GM23248 (cell line): ENCODE data around the gene GOLGA6B. TPM values are rescaled to one million over a fixed set of nuclear protein-coding genes. Genes with fewer than 3 reads are reported as not detected.

ENCODE experiments used
- DNase-seq: peaks from one replicate; pipeline ENCODE4 v3.0.0-alpha.2; 2015
- H2AFZ ChIP-seq: fragments of 200-600 bp; sonication (generic); 2 replicates; pipeline ENCODE4 v1.6.1; 2016; ENCODE audit warnings: antibody characterized with exemption
- H3F3A ChIP-seq: fragments of 200-600 bp; sonication (generic); 2 replicates; pipeline ENCODE4 v1.6.1; 2016; ENCODE audit warnings: mild to moderate bottlenecking, antibody characterized with exemption, mixed run types; ENCODE audit not compliant: insufficient read depth
- H3K27ac ChIP-seq: fragments of 200-600 bp; sonication (generic); 2 replicates; pipeline ENCODE4 v1.5.1; 2016; ENCODE audit warnings: mild to moderate bottlenecking
- H3K27me3 ChIP-seq: fragments of 200-600 bp; sonication (generic); replicated peaks from 2 replicates; pipeline ENCODE4 v1.6.1; 2016; ENCODE audit warnings: mild to moderate bottlenecking; ENCODE audit not compliant: insufficient read depth
- H3K36me3 ChIP-seq: fragments of 200-600 bp; sonication (generic); 2 replicates; pipeline ENCODE4 v1.6.1; 2016; ENCODE audit warnings: low read depth, mild to moderate bottlenecking
- H3K4me1 ChIP-seq: fragments of 200-600 bp; sonication (generic); 2 replicates; pipeline ENCODE4 v1.6.1; 2016; ENCODE audit warnings: mild to moderate bottlenecking; ENCODE audit not compliant: insufficient read depth
- H3K4me2 ChIP-seq: fragments of 200-600 bp; sonication (generic); one replicate; pipeline ENCODE4 v1.6.1; 2016; ENCODE audit warnings: mild to moderate bottlenecking; ENCODE audit not compliant: unreplicated experiment
- H3K4me3 ChIP-seq: fragments of 200-600 bp; sonication (generic); 2 replicates; pipeline ENCODE4 v1.5.1; 2016; ENCODE audit warnings: mild to moderate bottlenecking
- H3K79me2 ChIP-seq: fragments of 200-600 bp; sonication (generic); 2 replicates; pipeline ENCODE4 v1.6.1; 2016; ENCODE audit warnings: mild to moderate bottlenecking; ENCODE audit not compliant: insufficient read depth
- H3K9ac ChIP-seq: fragments of 200-600 bp; sonication (generic); 2 replicates; pipeline ENCODE4 v1.6.1; 2016; ENCODE audit warnings: mild to moderate bottlenecking
- H3K9me2 ChIP-seq: fragments of 200-600 bp; sonication (generic); 2 replicates; pipeline ENCODE4 v1.6.1; 2016; ENCODE audit warnings: mixed run types, mild to moderate bottlenecking, moderate library complexity; ENCODE audit not compliant: insufficient read depth
- H3K9me3 ChIP-seq: fragments of 200-600 bp; sonication (generic); one replicate; pipeline ENCODE4 v1.6.1; 2017; ENCODE audit warnings: low read depth
- H4K20me1 ChIP-seq: fragments of 200-600 bp; sonication (generic); 2 replicates; pipeline ENCODE4 v1.6.0; 2016; ENCODE audit not compliant: insufficient read depth
- EZH2 ChIP-seq: fragments of 200-600 bp; sonication (generic); IDR thresholded peaks from 2 replicates; pipeline ENCODE4 v1.6.1; 2018; ENCODE audit warnings: antibody characterized with exemption, mild to moderate bottlenecking; ENCODE audit not compliant: insufficient read depth, poor library complexity, severe bottlenecking
- EZH2phosphoT487 ChIP-seq: fragments of 200-600 bp; sonication (generic); IDR thresholded peaks from 2 replicates; pipeline ENCODE4 v1.6.1; 2018; ENCODE audit warnings: antibody characterized with exemption, moderate library complexity, mild to moderate bottlenecking, low read depth; ENCODE audit not compliant: insufficient read depth
- WGBS, 2 experiments: methylation state at CpG; one replicate each; pipeline ENCODE4 v1.1.6; 2015 to 2017; ENCODE audit warnings: low lambda C conversion rate in 2 of 2, low coverage in 1 of 2; ENCODE audit errors: missing lambda C conversion rate in 2 of 2; 5-methylcytosine and 5-hydroxymethylcytosine counted together
- in situ Hi-C: fragments of 300-500 bp; cut with MboI; formaldehyde crosslinking; loops from 2 replicates; pipeline ENCODE4 v1.15.0; 2020
- polyA plus RNA-seq: library from polyadenylated mRNA; unstranded; fragments of >200 nt; fragmentation: Nextera tagmentation; extraction: Ambion mirVana; gene quantifications from 2 replicates; pipeline ENCODE4 v1.2.1, GENCODE V29; 2016
- total RNA-seq: library from RNA; depleted of rRNA; stranded (reverse); fragments of >200 nt; shearing (Covaris generic); gene quantifications from 2 replicates; pipeline ENCODE4 v1.2.3, GENCODE V29; 2014

The GOLGA6B gene
- total and polyA plus RNA-seq, 2 experiments from 2014 or later: not detected

- Histone ChIP-seq H2AFZ (peak within 1 kb of the TSS; percentile 99), H3K9me3 (no peaks in the 10 kb centered on the region), H3F3A (peaks cover 18% of the 10 kb centered on the region), H4K20me1 (no peaks in the 10 kb centered on the region), H3K9ac (peak within 1 kb of the TSS; percentile 87), H3K4me3 (peak within 1 kb of the TSS; percentile 95), H3K4me1 (peaks cover 6% of the 10 kb centered on the region), H3K27ac (peak within 1 kb of the TSS; percentile 87), H3K4me2 (peak within 1 kb of the TSS; percentile 99), H3K36me3 (no peaks in the 10 kb centered on the region), H3K79me2 (peaks cover 29% of the 10 kb centered on the region), H3K27me3 (no peaks in the 10 kb centered on the region), H3K9me2 (no peaks in the 10 kb centered on the region)
- WGBS, 2 experiments: 0 to 2% methylated on average over 47 to 49 of the region's 49 CpGs
- in situ Hi-C loops: no loop called here
- TF ChIP-seq EZH2phosphoT487 (no peak), EZH2 (no peak)
- peak; percentile 96 for DNase-seq
Observed at GRCh38 chr15:72685925-72686794, 31.7 kb downstream of the GOLGA6B start, which contains the start of the genes BBS4 and HIGD2B. TSS of gene BBS4 (plus strand) at chr15:72686207. CDS start at chr15:72686228, 21 bp downstream. TSS of gene HIGD2B (minus strand) at chr15:72686182. CDS start at chr15:72676374, 9,808 bp downstream.

- Histone ChIP-seq H3F3A (peaks cover 18% of the 10 kb centered on the region), H3K27me3 (no peaks in the 10 kb centered on the region), H3K4me2 (no peak overlapping the region), H3K27ac (no peak overlapping the region), H3K79me2 (peaks cover 38% of the 10 kb centered on the region), H3K9me3 (no peaks in the 10 kb centered on the region), H3K4me3 (no peak overlapping the region), H3K36me3 (no peaks in the 10 kb centered on the region), H3K9ac (no peak overlapping the region), H3K4me1 (peaks cover 6% of the 10 kb centered on the region), H3K9me2 (no peaks in the 10 kb centered on the region), H4K20me1 (no peaks in the 10 kb centered on the region), H2AFZ (no peak overlapping the region)
- in situ Hi-C loops: no loop called here
- no peak for DNase-seq
- TF ChIP-seq EZH2phosphoT487 (no peak), EZH2 (no peak)
- 97 to 98% methylated on average over 5 of the region's 5 CpGs for WGBS, 2 experiments
Observed at GRCh38 chr15:72688697-72689096, 34.2 kb downstream of the GOLGA6B start.

GRCh38 chr15:72690938-72691337, 36.4 kb downstream of the GOLGA6B start:
- no peak overlapping the region for H3K4me3 ChIP-seq
- H3K4me1 ChIP-seq: no peaks in the 10 kb centered on the region
- in situ Hi-C loops: no loop called here
- peaks cover 56% of the 10 kb centered on the region for H3K79me2 ChIP-seq
- no peak overlapping the region for H3K4me2 ChIP-seq
- DNase-seq: no peak
- no peak overlapping the region for H3K27ac ChIP-seq
- H3F3A ChIP-seq: peaks cover 7% of the 10 kb centered on the region
- H3K9me2 ChIP-seq: no peaks in the 10 kb centered on the region
- WGBS, 2 experiments: 69 to 72% methylated on average over 5 of the region's 5 CpGs
- H2AFZ ChIP-seq: no peak overlapping the region
- TF ChIP-seq EZH2 (no peak), EZH2phosphoT487 (no peak)
- no peak overlapping the region for H3K9ac ChIP-seq
- H3K27me3 ChIP-seq: no peaks in the 10 kb centered on the region
- H4K20me1 ChIP-seq: no peaks in the 10 kb centered on the region
- no peaks in the 10 kb centered on the region for H3K9me3 ChIP-seq
- no peaks in the 10 kb centered on the region for H3K36me3 ChIP-seq

- Histone ChIP-seq H3F3A (no peaks in the 10 kb centered on the region), H3K9me2 (no peaks in the 10 kb centered on the region), H3K27ac (no peak overlapping the region), H3K9ac (no peak overlapping the region), H3K36me3 (no peaks in the 10 kb centered on the region), H4K20me1 (no peaks in the 10 kb centered on the region), H3K79me2 (peaks cover 60% of the 10 kb centered on the region), H3K4me3 (no peak overlapping the region), H3K4me2 (no peak overlapping the region), H3K4me1 (no peaks in the 10 kb centered on the region), H3K27me3 (no peaks in the 10 kb centered on the region), H3K9me3 (no peaks in the 10 kb centered on the region), H2AFZ (no peak overlapping the region)
- in situ Hi-C loops: no loop called here
- TF ChIP-seq EZH2phosphoT487 (no peak), EZH2 (no peak)
- 77 to 88% methylated on average over 5 of the region's 5 CpGs for WGBS, 2 experiments
- DNase-seq: no peak
Observed at GRCh38 chr15:72698938-72699337, 44.4 kb downstream of the GOLGA6B start.
